Common myeloid progenitor, CD34-positive (primary cell): Measurements from ENCODE around the gene DUT. TPM values are rescaled to one million over a fixed set of nuclear protein-coding genes. Genes with fewer than 3 reads are reported as not detected.

Source experiments
- CTCF ChIA-PET: fragments of 350-600 bp; sonication (Branson Sonifier 250); formaldehyde crosslinking; loops from one replicate; lab custom pipeline; 2021; ENCODE audit warnings: antibody characterized with exemption; lab: Charles Lee
- POLR2A ChIA-PET: fragments of 350-600 bp; sonication (Branson Sonifier 250); formaldehyde crosslinking; loops from one replicate; lab custom pipeline; 2021; ENCODE audit warnings: antibody characterized with exemption; lab: Charles Lee
- DNase-seq, 3 donors: peaks; one replicate each; pipeline versions ENCODE4 v3.0.0 to v3.0.0-alpha.2; 2013
- H3K27ac ChIP-seq, 2 experiments: 1 replicate in 1 of 2; 2 replicates in 1 of 2; pipeline ENCODE4 v1.7.0; 2013; ENCODE audit warnings: inconsistent platforms in 2 of 2, low read length in 2 of 2, mild to moderate bottlenecking in 2 of 2, low read depth in 1 of 2, moderate library complexity in 1 of 2; ENCODE audit not compliant: severe bottlenecking in 2 of 2, insufficient read depth in 1 of 2, poor library complexity in 1 of 2
- H3K27me3 ChIP-seq, 5 experiments: replicated peaks in 2 of 5; 1 replicate in 3 of 5; 2 replicates in 2 of 5; pipeline versions ENCODE4 v1.6.1 to v1.7.0; 2013; ENCODE audit warnings: low read length in 4 of 5, mild to moderate bottlenecking in 2 of 5, moderate library complexity in 2 of 5, inconsistent platforms in 1 of 5; ENCODE audit not compliant: insufficient read depth in 5 of 5, control insufficient read depth in 4 of 5
- H3K36me3 ChIP-seq, 4 experiments: 1 replicate in 2 of 4; 2 replicates in 2 of 4; pipeline versions ENCODE4 v1.6.1 to v1.7.0; 2013; ENCODE audit warnings: low read length in 3 of 4, control low read depth in 1 of 4, mild to moderate bottlenecking in 1 of 4; ENCODE audit not compliant: control insufficient read depth in 4 of 4, insufficient read depth in 4 of 4
- H3K4me1 ChIP-seq, 4 experiments: 1 replicate in 3 of 4; 2 replicates in 1 of 4; pipeline versions ENCODE4 v1.6.1 to v1.7.1; 2013; ENCODE audit warnings: low read length in 3 of 4, mild to moderate bottlenecking in 3 of 4, control low read depth in 1 of 4, inconsistent platforms in 1 of 4, moderate library complexity in 1 of 4; ENCODE audit not compliant: control insufficient read depth in 4 of 4, insufficient read depth in 4 of 4; ENCODE audit errors: control extremely low read depth in 1 of 4
- H3K4me3 ChIP-seq, 7 experiments: 1 replicate in 4 of 7; 2 replicates in 3 of 7; pipeline versions ENCODE4 v1.5.1 to v1.7.0; 2013; ENCODE audit warnings: mild to moderate bottlenecking in 7 of 7, low read length in 6 of 7, moderate library complexity in 6 of 7, inconsistent platforms in 2 of 7, low read depth in 2 of 7, control low read depth in 1 of 7; ENCODE audit not compliant: insufficient read depth in 4 of 7, control insufficient read depth in 1 of 7; ENCODE audit errors: extremely low read depth in 1 of 7
- H3K9me3 ChIP-seq, 5 experiments: 1 replicate in 4 of 5; 2 replicates in 1 of 5; pipeline versions ENCODE4 v1.6.1 to v1.7.1; 2013; ENCODE audit warnings: low read length in 4 of 5, mild to moderate bottlenecking in 2 of 5, inconsistent platforms in 1 of 5, low read depth in 1 of 5, moderate library complexity in 1 of 5; ENCODE audit not compliant: control insufficient read depth in 4 of 5, insufficient read depth in 2 of 5; ENCODE audit errors: control extremely low read depth in 1 of 5
- WGBS: methylation state at CpG from one replicate; pipeline ENCODE4 v1.1.5; 2013; ENCODE audit not compliant: insufficient coverage; 5-methylcytosine and 5-hydroxymethylcytosine counted together
- polyA plus RNA-seq: library from polyadenylated mRNA; unstranded; fragments of 120-200 nt; gene quantifications from one replicate; pipeline ENCODE4 v1.2.1, GENCODE V29; 2013

Gene DUT
- polyA plus RNA-seq = 193 TPM

GRCh38 chr15:48330855-48331795, at the start of gene DUT:
TSS of gene DUT (plus strand) at chr15:48331429. CDS start at chr15:48331516, 87 bp downstream.
- peak; percentile 82 to 89 (median 83) for DNase-seq
- H3K36me3 ChIP-seq = peaks cover 4 to 22% (median 12%) of the 10 kb centered on the region in 4 experiments
- no peaks in the 10 kb centered on the region for H3K27me3 ChIP-seq
- WGBS = 0% methylated on average over 64 of the region's 89 CpGs
- CTCF ChIA-PET = no interaction called here
- H3K4me1 ChIP-seq = peaks cover 14 to 34% (median 24%) of the 10 kb centered on the region in 4 experiments
- peak within 1 kb of the TSS; percentile 94 to 97 for H3K27ac ChIP-seq
- POLR2A ChIA-PET = no interaction called here
- H3K4me3 ChIP-seq = peak within 1 kb of the TSS; percentile 70 to 95 (median 92)
- no peaks in the 10 kb centered on the region for H3K9me3 ChIP-seq

GRCh38 chr15:48281674-48282073, 49.6 kb upstream of the DUT start:
- Histone ChIP-seq H3K27ac (no peak overlapping the region), H3K4me1 (no peaks in the 10 kb centered on the region), H3K36me3 (no peaks in the 10 kb centered on the region), H3K4me3 (no peak overlapping the region), H3K27me3 (peaks cover 0 to 8% (median 0%) of the 10 kb centered on the region in 5 experiments), H3K9me3 (no peaks in the 10 kb centered on the region)
- ChIA-PET CTCF (no interaction called here), POLR2A (no interaction called here)
- 89% methylated on average over 3 of the region's 4 CpGs for WGBS
- DNase-seq = no peak

GRCh38 chr15:48282216-48282615, 49.0 kb upstream of the DUT start:
- 98% methylated on average over 3 of the region's 4 CpGs for WGBS
- no peak overlapping the region for H3K27ac ChIP-seq
- no peaks in the 10 kb centered on the region for H3K4me1 ChIP-seq
- H3K36me3 ChIP-seq = no peaks in the 10 kb centered on the region
- no peaks in the 10 kb centered on the region for H3K9me3 ChIP-seq
- no peak for DNase-seq
- ChIA-PET POLR2A (no interaction called here), CTCF (interaction anchor here (1.3 to 1.6 kb wide), 2 partner anchors 114 to 294 kb away, joined by 3 to 4 read pairs; no protein-coding TSS in a partner anchor)
- peaks cover 0 to 8% (median 0%) of the 10 kb centered on the region in 5 experiments for H3K27me3 ChIP-seq
- no peak overlapping the region for H3K4me3 ChIP-seq

- DNase-seq = no peak
- POLR2A ChIA-PET = no interaction called here
- 85% methylated on average over 5 of the region's 6 CpGs for WGBS
Observed at GRCh38 chr15:48283396-48284145, 47.7 kb upstream of the DUT start.

GRCh38 chr15:48285329-48286214, 45.7 kb upstream of the DUT start:
- H3K4me1 ChIP-seq = no peaks in the 10 kb centered on the region
- H3K36me3 ChIP-seq = no peaks in the 10 kb centered on the region
- CTCF ChIA-PET = interaction anchor here (0.6 to 3.9 kb wide), 14 partner anchors 7 to 1973 kb away, joined by 3 to 14 read pairs (median 4); no protein-coding TSS in a partner anchor
- H3K9me3 ChIP-seq = no peaks in the 10 kb centered on the region
- WGBS = 28% methylated on average over 7 of the region's 14 CpGs
- H3K4me3 ChIP-seq = peak overlapping the region in 3 of 7 experiments; percentile 33 to 69 (median 56)
- no peak overlapping the region for H3K27ac ChIP-seq
- POLR2A ChIA-PET = no interaction called here
- peaks cover 0 to 6% (median 0%) of the 10 kb centered on the region in 5 experiments for H3K27me3 ChIP-seq
- peak; percentile 78 to 88 (median 84) for DNase-seq

More at GRCh38 chr15:48283396-48284145, 47.7 kb upstream of the DUT start:
- H3K4me1 ChIP-seq = no peaks in the 10 kb centered on the region
- CTCF ChIA-PET = interaction anchor here (0.6 to 3.9 kb wide), 8 partner anchors 9 to 1087 kb away, joined by 3 to 14 read pairs (median 3); no protein-coding TSS in a partner anchor
- peaks cover 0 to 8% (median 0%) of the 10 kb centered on the region in 5 experiments for H3K27me3 ChIP-seq
- H3K36me3 ChIP-seq = no peaks in the 10 kb centered on the region
- H3K4me3 ChIP-seq = no peak overlapping the region
- no peaks in the 10 kb centered on the region for H3K9me3 ChIP-seq
- no peak overlapping the region for H3K27ac ChIP-seq

- no CpG with 5 or more reads among the region's 2 CpGs for WGBS
- H3K9me3 ChIP-seq = no peaks in the 10 kb centered on the region
- no peak overlapping the region for H3K4me3 ChIP-seq
- H3K4me1 ChIP-seq = no peaks in the 10 kb centered on the region
- POLR2A ChIA-PET = no interaction called here
- H3K27ac ChIP-seq = no peak overlapping the region
- H3K27me3 ChIP-seq = no peaks in the 10 kb centered on the region
- DNase-seq = no peak
- H3K36me3 ChIP-seq = no peaks in the 10 kb centered on the region
- CTCF ChIA-PET = no interaction called here
Observed at GRCh38 chr15:48289628-48290027, 41.6 kb upstream of the DUT start.
